ENCODE results near the gene OBI1. TPM values are rescaled to one million over a fixed set of nuclear protein-coding genes. Genes with fewer than 3 reads are reported as not detected.

The OBI1 gene
- total and polyA plus RNA-seq, 2 donors (not counting 3 experiments of a cell fraction or from before 2014, with no cell fraction given), result 5.0 to 16.1 TPM

GRCh38 chr13:78596399-78596735 lies 62.6 kb downstream of the OBI1 start:
- H3K9me3 ChIP-seq (replicated peaks; ENCODE audit: control insufficient read depth, insufficient read depth, low read length), result no peaks in the 10 kb centered on the region
- H3K36me3 ChIP-seq (ENCODE audit: control insufficient read depth in 2 of 2, extremely low read depth in 1 of 2, insufficient read depth in 2 of 2, low read length in 2 of 2), result no peaks in the 10 kb centered on the region
- peak overlapping the region; percentile 25 for H3K4me2 ChIP-seq (ENCODE audit: insufficient read depth, low read length)
- intact Hi-C loops (cut with micrococcal nuclease) (loop anchor here (5.0 kb wide), 1 partner anchor 274 kb away; no protein-coding TSS in a partner anchor), dilution Hi-C loops (cut with MboI; ENCODE audit: extremely low pct_ligation_motif_present, low sequenced_read_pairs) (no loop called here)
- ChIA-PET POLR2A (no interaction called here), CTCF (interaction anchor here (1.1 kb wide), 1 partner anchor 10 kb away, joined by 4 read pairs; no protein-coding TSS in a partner anchor)
- no TSS peak for BruUV-seq (replicated peaks)
- H3K27ac ChIP-seq (ENCODE audit: insufficient read depth, low read depth, low read length), result no peak overlapping the region
- DNase-seq (ENCODE audit: low read depth, low spot score) (no peak), FAIRE-seq (no peak)
- H4K20me1 ChIP-seq (replicated peaks; ENCODE audit: control insufficient read depth, extremely low read depth, insufficient read depth, low read length), result no peaks in the 10 kb centered on the region
- peaks cover 85 to 99% of the 10 kb centered on the region in 2 experiments for H3K27me3 ChIP-seq (ENCODE audit: control insufficient read depth in 2 of 2, insufficient read depth in 2 of 2, low read length in 2 of 2)
- peak overlapping the region in 1 of 3 experiments; percentile 25 for H3K4me3 ChIP-seq (replicated peaks in 1 of 3; ENCODE audit: insufficient read depth in 1 of 3, low read depth in 1 of 3, low read length in 3 of 3)
- TF ChIP-seq POLR2AphosphoS5 (IDR thresholded peaks at IDR 0.05; ENCODE audit: insufficient read depth, low read depth, low read length), result no peak
- TF ChIP-seq JUN (IDR thresholded peaks at IDR 0.05; ENCODE audit: borderline replicate concordance, insufficient read depth, insufficient read length, low read depth), result no peak
- TF ChIP-seq, protein P1, sequence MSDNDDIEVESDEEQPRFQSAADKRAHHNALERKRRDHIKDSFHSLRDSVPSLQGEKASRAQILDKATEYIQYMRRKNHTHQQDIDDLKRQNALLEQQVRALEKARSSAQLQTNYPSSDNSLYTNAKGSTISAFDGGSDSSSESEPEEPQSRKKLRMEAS (IDR thresholded peaks at IDR 0.05; ENCODE audit: insufficient read depth, insufficient read length), result no peak
- TF ChIP-seq POLR2A (IDR thresholded peaks at IDR 0.05; ENCODE audit: low read depth, low read length), result no peak
- no peak for TF ChIP-seq GATA2 (IDR thresholded peaks at IDR 0.05; ENCODE audit: insufficient read depth, insufficient read length, low read depth, low read length)
- no peak for TF ChIP-seq FOS (IDR thresholded peaks at IDR 0.05; ENCODE audit: borderline replicate concordance, insufficient read depth, low read length)
- peak; percentile 31 for TF ChIP-seq EZH2 (IDR thresholded peaks at IDR 0.05; ENCODE audit: borderline replicate concordance, low read depth, low read length, severe bottlenecking)
- no peak for TF ChIP-seq MYC (IDR thresholded peaks at IDR 0.05; ENCODE audit: low read depth, low read length)
- TF ChIP-seq CTCF (IDR thresholded peaks at IDR 0.05; ENCODE audit: extremely low read depth in 1 of 2, insufficient read depth in 1 of 2, low read depth in 1 of 2, low read length in 2 of 2), result no peak
- H3K4me1 ChIP-seq (ENCODE audit: control insufficient read depth, extremely low read depth, insufficient read depth, low read length), result peaks cover 6% of the 10 kb centered on the region
- H3K9ac ChIP-seq (replicated peaks; ENCODE audit: extremely low read depth, insufficient read depth, low read length), result no peak overlapping the region
- H2AFZ ChIP-seq (ENCODE audit: low read depth, low read length), result no peak overlapping the region
- H3K79me2 ChIP-seq (ENCODE audit: control insufficient read depth, insufficient read depth, low read length), result no peaks in the 10 kb centered on the region
- no peaks in the 10 kb centered on the region for H3K9me1 ChIP-seq (replicated peaks; ENCODE audit: control insufficient read depth, extremely low read depth, insufficient read depth, low read length)
